Measurements from ENCODE around the gene GLA.

DNA sequence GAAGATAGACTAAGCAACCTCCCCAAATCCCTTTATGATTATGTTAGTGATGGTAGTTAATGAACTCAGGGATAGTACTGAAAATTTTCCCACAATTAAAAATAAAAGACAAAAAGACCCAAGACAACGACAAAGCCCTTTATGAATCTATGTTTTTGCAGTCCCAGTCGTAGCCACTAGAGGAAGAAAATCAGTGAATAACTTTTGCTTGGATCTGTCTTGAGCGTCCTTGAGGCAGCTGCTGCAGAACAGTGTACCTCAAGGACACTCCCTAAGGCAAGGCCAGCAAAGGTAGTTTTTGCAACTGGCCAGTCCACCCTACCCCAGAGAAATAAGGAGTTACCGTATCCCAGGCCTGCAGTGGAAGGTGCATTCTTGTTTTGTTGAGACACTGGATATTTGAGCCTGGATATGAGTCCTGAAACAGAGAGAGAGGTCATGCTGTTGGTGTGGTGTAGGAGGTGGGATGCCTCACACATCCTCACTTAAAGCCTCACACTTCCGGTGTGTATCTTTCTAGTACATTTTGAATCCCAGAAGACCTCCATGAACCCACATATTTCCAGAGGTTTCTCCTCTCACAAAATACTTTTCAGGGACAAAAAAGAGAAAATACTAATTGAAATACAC is 50.4 kb downstream of the GLA start:
- no peak for TF ChIP-seq ZNF416 (tag by site-specific recombination; IDR thresholded peaks at IDR 0.05)
- TF ChIP-seq, protein P1, sequence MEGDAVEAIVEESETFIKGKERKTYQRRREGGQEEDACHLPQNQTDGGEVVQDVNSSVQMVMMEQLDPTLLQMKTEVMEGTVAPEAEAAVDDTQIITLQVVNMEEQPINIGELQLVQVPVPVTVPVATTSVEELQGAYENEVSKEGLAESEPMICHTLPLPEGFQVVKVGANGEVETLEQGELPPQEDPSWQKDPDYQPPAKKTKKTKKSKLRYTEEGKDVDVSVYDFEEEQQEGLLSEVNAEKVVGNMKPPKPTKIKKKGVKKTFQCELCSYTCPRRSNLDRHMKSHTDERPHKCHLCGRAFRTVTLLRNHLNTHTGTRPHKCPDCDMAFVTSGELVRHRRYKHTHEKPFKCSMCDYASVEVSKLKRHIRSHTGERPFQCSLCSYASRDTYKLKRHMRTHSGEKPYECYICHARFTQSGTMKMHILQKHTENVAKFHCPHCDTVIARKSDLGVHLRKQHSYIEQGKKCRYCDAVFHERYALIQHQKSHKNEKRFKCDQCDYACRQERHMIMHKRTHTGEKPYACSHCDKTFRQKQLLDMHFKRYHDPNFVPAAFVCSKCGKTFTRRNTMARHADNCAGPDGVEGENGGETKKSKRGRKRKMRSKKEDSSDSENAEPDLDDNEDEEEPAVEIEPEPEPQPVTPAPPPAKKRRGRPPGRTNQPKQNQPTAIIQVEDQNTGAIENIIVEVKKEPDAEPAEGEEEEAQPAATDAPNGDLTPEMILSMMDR (tag by site-specific recombination; IDR thresholded peaks at IDR 0.05): peak; percentile 43; the same call in 1 of the 2 replicates
- TF ChIP-seq ZNF10 (tag by site-specific recombination; IDR thresholded peaks at IDR 0.05): no peak
- no peak for TF ChIP-seq ZNF837 (tag by site-specific recombination; IDR thresholded peaks at IDR 0.05)
- TF ChIP-seq ZNF274 (IDR thresholded peaks at IDR 0.05; ENCODE audit: low read length): no peak
- no peak for TF ChIP-seq ZNF274 (tag by site-specific recombination; IDR thresholded peaks at IDR 0.05; ENCODE audit: borderline replicate concordance)
- TF ChIP-seq, protein P2, sequence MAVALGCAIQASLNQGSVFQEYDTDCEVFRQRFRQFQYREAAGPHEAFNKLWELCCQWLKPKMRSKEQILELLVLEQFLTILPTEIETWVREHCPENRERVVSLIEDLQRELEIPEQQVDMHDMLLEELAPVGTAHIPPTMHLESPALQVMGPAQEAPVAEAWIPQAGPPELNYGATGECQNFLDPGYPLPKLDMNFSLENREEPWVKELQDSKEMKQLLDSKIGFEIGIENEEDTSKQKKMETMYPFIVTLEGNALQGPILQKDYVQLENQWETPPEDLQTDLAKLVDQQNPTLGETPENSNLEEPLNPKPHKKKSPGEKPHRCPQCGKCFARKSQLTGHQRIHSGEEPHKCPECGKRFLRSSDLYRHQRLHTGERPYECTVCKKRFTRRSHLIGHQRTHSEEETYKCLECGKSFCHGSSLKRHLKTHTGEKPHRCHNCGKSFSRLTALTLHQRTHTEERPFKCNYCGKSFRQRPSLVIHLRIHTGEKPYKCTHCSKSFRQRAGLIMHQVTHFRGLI (tag by site-specific recombination; IDR thresholded peaks at IDR 0.05): no peak
- TF ChIP-seq ZBTB10 (tag by site-specific recombination; IDR thresholded peaks at IDR 0.05): no peak
- no peak for TF ChIP-seq ATF2 (tag by site-specific recombination; IDR thresholded peaks at IDR 0.05; ENCODE audit: low read depth)
- no peak for TF ChIP-seq PATZ1 (tag by site-specific recombination; IDR thresholded peaks at IDR 0.05)
- no peak for TF ChIP-seq ZNF121 (tag by site-specific recombination; IDR thresholded peaks at IDR 0.05)

Measured in HEK293 (cell line).